DMS79 treated with DMSO at 0.1 percent for 48 hours (cell line): Measurements from ENCODE around the gene EXOSC1.
A peak's percentile ranks its signal among the peaks of the same experiment; 100 is the strongest.
"Not testable (repeated sequence)": the region's sequence is repeated elsewhere in the genome, so short reads cannot be mapped to it uniquely, and the experiment has no call there.

ENCODE experiments used
- DNase-seq: peaks from one replicate; lab custom pipeline; 2025; lab: John Stamatoyannopoulos, UW

The EXOSC1 gene

GRCh38 chr10:97445722-97446639 is at the start of gene EXOSC1, which contains the start of gene ZDHHC16:
TSS of gene EXOSC1 (minus strand) at chr10:97446006. CDS start at chr10:97445985, 21 bp downstream.
TSS of gene ZDHHC16 (plus strand) at chr10:97446175. CDS start at chr10:97451676, 5,501 bp downstream.
- peak; percentile 86 for DNase-seq

GRCh38 chr10:97494863-97495506 is 49.2 kb upstream of the EXOSC1 start:
- no peak for DNase-seq

GRCh38 chr10:97494151-97494550 is 48.3 kb upstream of the EXOSC1 start:
- no peak for DNase-seq

GRCh38 chr10:97490592-97490991 is 44.8 kb upstream of the EXOSC1 start:
- no peak for DNase-seq

- DNase-seq: no peak
Observed at GRCh38 chr10:97485647-97486281, 40.0 kb upstream of the EXOSC1 start.

GRCh38 chr10:97483921-97484320 is 38.1 kb upstream of the EXOSC1 start:
- DNase-seq: no peak

GRCh38 chr10:97483506-97483905 is 37.7 kb upstream of the EXOSC1 start:
- DNase-seq: no peak

GRCh38 chr10:97482381-97482780 is 36.6 kb upstream of the EXOSC1 start:
- DNase-seq: no peak

- DNase-seq: no peak
Observed at GRCh38 chr10:97481071-97481470, 35.3 kb upstream of the EXOSC1 start.

GRCh38 chr10:97479939-97480338 is 34.1 kb upstream of the EXOSC1 start:
- no peak for DNase-seq

- DNase-seq: not testable (repeated sequence)
Observed at GRCh38 chr10:97479410-97479809, 33.6 kb upstream of the EXOSC1 start.

GRCh38 chr10:97475936-97476594 is 30.3 kb upstream of the EXOSC1 start:
- no peak for DNase-seq

GRCh38 chr10:97474918-97475317 is 29.1 kb upstream of the EXOSC1 start:
- no peak for DNase-seq

- DNase-seq: not testable (repeated sequence)
Observed at GRCh38 chr10:97468781-97469180, 23.0 kb upstream of the EXOSC1 start.

GRCh38 chr10:97468162-97468561 is 22.4 kb upstream of the EXOSC1 start:
- DNase-seq: no peak

GRCh38 chr10:97466755-97467154 is 20.9 kb upstream of the EXOSC1 start:
- no peak for DNase-seq

GRCh38 chr10:97465982-97466381 is 20.2 kb upstream of the EXOSC1 start:
- DNase-seq: no peak

GRCh38 chr10:97464226-97464625 is 18.4 kb upstream of the EXOSC1 start:
- DNase-seq: no peak

- DNase-seq: peak; percentile 18
Observed at GRCh38 chr10:97463363-97464132, 17.7 kb upstream of the EXOSC1 start.

- no peak for DNase-seq
Observed at GRCh38 chr10:97462309-97462708, 16.5 kb upstream of the EXOSC1 start.

GRCh38 chr10:97459933-97460332 is 14.1 kb upstream of the EXOSC1 start:
- no peak for DNase-seq
